ENCODE data around the gene PHF13. TPM values are rescaled to one million over a fixed set of nuclear protein-coding genes. Genes with fewer than 3 reads are reported as not detected.

PHF13 gene
- polyA plus RNA-seq, 1 of the 3 experiments (the other 2 are of a cell fraction) = 8.5 TPM

DNA sequence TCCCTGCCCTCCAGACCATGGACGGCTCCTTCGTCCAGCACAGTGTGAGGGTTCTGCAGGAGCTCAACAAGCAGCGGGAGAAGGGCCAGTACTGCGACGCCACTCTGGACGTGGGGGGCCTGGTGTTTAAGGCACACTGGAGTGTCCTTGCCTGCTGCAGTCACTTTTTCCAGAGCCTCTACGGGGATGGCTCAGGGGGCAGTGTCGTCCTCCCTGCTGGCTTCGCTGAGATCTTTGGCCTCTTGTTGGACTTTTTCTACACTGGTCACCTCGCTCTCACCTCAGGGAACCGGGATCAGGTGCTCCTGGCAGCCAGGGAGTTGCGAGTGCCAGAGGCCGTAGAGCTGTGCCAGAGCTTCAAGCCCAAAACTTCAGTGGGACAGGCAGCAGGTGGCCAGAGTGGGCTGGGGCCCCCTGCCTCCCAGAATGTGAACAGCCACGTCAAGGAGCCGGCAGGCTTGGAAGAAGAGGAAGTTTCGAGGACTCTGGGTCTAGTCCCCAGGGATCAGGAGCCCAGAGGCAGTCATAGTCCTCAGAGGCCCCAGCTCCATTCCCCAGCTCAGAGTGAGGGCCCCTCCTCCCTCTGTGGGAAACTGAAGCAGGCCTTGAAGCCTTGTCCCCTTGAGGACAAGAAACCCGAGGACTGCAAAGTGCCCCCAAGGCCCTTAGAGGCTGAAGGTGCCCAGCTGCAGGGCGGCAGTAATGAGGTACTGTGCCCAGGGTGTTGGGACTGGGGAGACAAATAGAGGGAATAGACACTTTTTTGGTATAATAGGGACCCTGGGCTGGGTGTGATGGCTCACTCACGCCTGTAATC lies 32.7 kb upstream of the PHF13 start:
- H3K79me2 ChIP-seq (ENCODE audit: insufficient read depth) = peaks cover 29% of the 10 kb centered on the region
- peak overlapping the region; percentile 56; the same call in 1 of the 2 replicates for H2AFZ ChIP-seq (ENCODE audit: low read depth)
- peak; percentile 46 for DNase-seq
- peaks cover 0 to 2% of the 10 kb centered on the region in 2 experiments for H3K36me3 ChIP-seq (replicated peaks in 1 of 2; ENCODE audit: control insufficient read depth in 1 of 2, insufficient read depth in 2 of 2, low read length in 1 of 2)
- CTCF ChIA-PET = interaction anchor here (0.7 to 8.5 kb wide), 13 partner anchors 8 to 369 kb away, joined by 3 to 68 read pairs (median 4); partner anchors contain the start of genes NOL9 and TAS1R1
- no peaks in the 10 kb centered on the region for H3K9me2 ChIP-seq
- no peaks in the 10 kb centered on the region for H3K27me3 ChIP-seq (ENCODE audit: insufficient read depth)
- peak overlapping the region; percentile 83 for H3K4me2 ChIP-seq
- peak overlapping the region; percentile 73 to 84 for H3K4me3 ChIP-seq (ENCODE audit: low read depth in 2 of 2, low read length in 1 of 2)
- 26% methylated on average over 10 of the region's 19 CpGs for WGBS (ENCODE audit: low lambda C conversion rate)
- H3F3A ChIP-seq (replicated peaks; ENCODE audit: insufficient read depth) = no peaks in the 10 kb centered on the region
- H3K27ac ChIP-seq (ENCODE audit: low read depth in 2 of 2, low read length in 1 of 2) = peak overlapping the region in 1 of 2 experiments; percentile 76; a peak in 1 of 4 replicates
- POLR2A ChIA-PET = interaction anchor here (0.6 to 2.3 kb wide), 3 partner anchors 9 to 14 kb away, joined by 3 to 5 read pairs (median 3); no protein-coding TSS in a partner anchor
- no peaks in the 10 kb centered on the region for H4K20me1 ChIP-seq (ENCODE audit: insufficient read depth)
- H3K9me3 ChIP-seq = no peaks in the 10 kb centered on the region
- peaks cover 14 to 32% of the 10 kb centered on the region in 2 experiments; a peak in 2 of 4 replicates for H3K4me1 ChIP-seq (ENCODE audit: control insufficient read depth in 1 of 2, insufficient read depth in 2 of 2, low read depth in 1 of 2, low read length in 1 of 2)
- H3K9ac ChIP-seq = peak overlapping the region; percentile 76
- TF ChIP-seq, protein P1, sequence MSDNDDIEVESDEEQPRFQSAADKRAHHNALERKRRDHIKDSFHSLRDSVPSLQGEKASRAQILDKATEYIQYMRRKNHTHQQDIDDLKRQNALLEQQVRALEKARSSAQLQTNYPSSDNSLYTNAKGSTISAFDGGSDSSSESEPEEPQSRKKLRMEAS (IDR thresholded peaks at IDR 0.05; ENCODE audit: low read depth) = no peak
- TF ChIP-seq, protein P2, sequence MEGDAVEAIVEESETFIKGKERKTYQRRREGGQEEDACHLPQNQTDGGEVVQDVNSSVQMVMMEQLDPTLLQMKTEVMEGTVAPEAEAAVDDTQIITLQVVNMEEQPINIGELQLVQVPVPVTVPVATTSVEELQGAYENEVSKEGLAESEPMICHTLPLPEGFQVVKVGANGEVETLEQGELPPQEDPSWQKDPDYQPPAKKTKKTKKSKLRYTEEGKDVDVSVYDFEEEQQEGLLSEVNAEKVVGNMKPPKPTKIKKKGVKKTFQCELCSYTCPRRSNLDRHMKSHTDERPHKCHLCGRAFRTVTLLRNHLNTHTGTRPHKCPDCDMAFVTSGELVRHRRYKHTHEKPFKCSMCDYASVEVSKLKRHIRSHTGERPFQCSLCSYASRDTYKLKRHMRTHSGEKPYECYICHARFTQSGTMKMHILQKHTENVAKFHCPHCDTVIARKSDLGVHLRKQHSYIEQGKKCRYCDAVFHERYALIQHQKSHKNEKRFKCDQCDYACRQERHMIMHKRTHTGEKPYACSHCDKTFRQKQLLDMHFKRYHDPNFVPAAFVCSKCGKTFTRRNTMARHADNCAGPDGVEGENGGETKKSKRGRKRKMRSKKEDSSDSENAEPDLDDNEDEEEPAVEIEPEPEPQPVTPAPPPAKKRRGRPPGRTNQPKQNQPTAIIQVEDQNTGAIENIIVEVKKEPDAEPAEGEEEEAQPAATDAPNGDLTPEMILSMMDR (IDR thresholded peaks at IDR 0.05) = 0 out of 2 replicates have a peak, but pooled peaks have one; percentile 11
- TF ChIP-seq GABPA (IDR thresholded peaks at IDR 0.05; ENCODE audit: low read depth) = no peak

DNA sequence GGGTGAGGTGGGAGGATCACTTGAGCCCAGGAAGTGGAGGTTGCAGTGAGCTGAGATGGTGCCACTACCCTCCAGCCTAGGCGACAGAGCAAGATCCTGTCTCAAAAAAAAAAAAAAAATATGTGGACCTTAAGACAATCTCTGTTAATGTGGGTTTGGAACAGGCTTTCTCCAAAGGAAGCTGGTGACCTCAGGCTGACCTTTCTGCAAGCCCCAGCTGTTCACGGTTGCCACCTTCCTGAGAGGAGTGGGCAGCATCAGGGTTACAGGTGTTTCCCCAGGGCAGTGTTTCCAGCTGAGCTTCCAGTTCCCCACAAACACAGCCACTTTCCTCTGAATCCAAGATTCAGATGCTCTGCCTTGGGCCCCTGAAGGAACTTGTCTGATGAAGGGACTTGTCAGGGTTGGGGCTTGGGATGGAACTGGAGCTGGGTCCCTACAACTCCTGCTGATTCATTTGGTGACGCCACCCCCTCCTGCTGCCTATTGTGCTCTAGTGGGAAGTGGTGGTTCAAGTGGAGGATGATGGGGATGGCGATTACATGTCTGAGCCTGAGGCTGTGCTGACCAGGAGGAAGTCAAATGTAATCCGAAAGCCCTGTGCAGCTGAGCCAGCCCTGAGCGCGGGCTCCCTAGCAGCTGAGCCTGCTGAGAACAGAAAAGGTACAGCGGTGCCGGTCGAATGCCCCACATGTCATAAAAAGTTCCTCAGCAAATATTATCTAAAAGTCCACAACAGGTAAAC lies 31.8 kb upstream of the PHF13 start:
- Histone ChIP-seq H3K4me3 (ENCODE audit: low read depth in 2 of 2, low read length in 1 of 2) (no peak overlapping the region), H4K20me1 (ENCODE audit: insufficient read depth) (no peaks in the 10 kb centered on the region), H3K9me2 (no peaks in the 10 kb centered on the region), H3K9me3 (no peaks in the 10 kb centered on the region), H3K9ac (no peak overlapping the region), H3K4me1 (ENCODE audit: control insufficient read depth in 1 of 2, insufficient read depth in 2 of 2, low read depth in 1 of 2, low read length in 1 of 2) (peaks cover 14 to 32% of the 10 kb centered on the region in 2 experiments; a peak in 2 of 4 replicates), H3K4me2 (peak overlapping the region; percentile 83; the same call in 1 of the 2 replicates), H2AFZ (ENCODE audit: low read depth) (no peak overlapping the region), H3F3A (replicated peaks; ENCODE audit: insufficient read depth) (no peaks in the 10 kb centered on the region), H3K36me3 (replicated peaks in 1 of 2; ENCODE audit: control insufficient read depth in 1 of 2, insufficient read depth in 2 of 2, low read length in 1 of 2) (peaks cover 0 to 2% of the 10 kb centered on the region in 2 experiments), H3K27ac (ENCODE audit: low read depth in 2 of 2, low read length in 1 of 2) (no peak overlapping the region), H3K79me2 (ENCODE audit: insufficient read depth) (peaks cover 29% of the 10 kb centered on the region), H3K27me3 (ENCODE audit: insufficient read depth) (no peaks in the 10 kb centered on the region)
- WGBS (ENCODE audit: low lambda C conversion rate) = 94% methylated on average over 10 of the region's 10 CpGs
- POLR2A ChIA-PET = interaction anchor here (0.7 to 2.3 kb wide), 2 partner anchors 8 to 13 kb away, joined by 3 to 5 read pairs; no protein-coding TSS in a partner anchor
- no peak for DNase-seq
- CTCF ChIA-PET = interaction anchor here (0.7 to 8.5 kb wide), 5 partner anchors 10 to 96 kb away, joined by 3 to 68 read pairs (median 5); partner anchors contain the start of genes NOL9 and TAS1R1
- TF ChIP-seq SIN3A (IDR thresholded peaks at IDR 0.05; ENCODE audit: borderline replicate concordance, low read depth, low read length) (no peak), YY1 (IDR thresholded peaks at IDR 0.05; ENCODE audit: low read depth) (no peak), GABPA (IDR thresholded peaks at IDR 0.05; ENCODE audit: low read depth) (no peak), RXRA (IDR thresholded peaks at IDR 0.05; ENCODE audit: borderline replicate concordance, low read depth) (no peak), MEF2A (IDR thresholded peaks at IDR 0.05; ENCODE audit: borderline replicate concordance, low read depth) (no peak), TCF12 (IDR thresholded peaks at IDR 0.05) (no peak), GATA2 (CRISPR knock-in tag; IDR thresholded peaks at IDR 0.05) (no peak), EP300 (IDR thresholded peaks at IDR 0.05; ENCODE audit: borderline replicate concordance in 1 of 2, low read depth in 1 of 2, low read length in 1 of 2) (no peak), CHD2 (IDR thresholded peaks at IDR 0.05; ENCODE audit: low read length, partially characterized antibody) (no peak), RAD21 (IDR thresholded peaks at IDR 0.05; ENCODE audit: low read length) (no peak)
- TF ChIP-seq, protein P3, sequence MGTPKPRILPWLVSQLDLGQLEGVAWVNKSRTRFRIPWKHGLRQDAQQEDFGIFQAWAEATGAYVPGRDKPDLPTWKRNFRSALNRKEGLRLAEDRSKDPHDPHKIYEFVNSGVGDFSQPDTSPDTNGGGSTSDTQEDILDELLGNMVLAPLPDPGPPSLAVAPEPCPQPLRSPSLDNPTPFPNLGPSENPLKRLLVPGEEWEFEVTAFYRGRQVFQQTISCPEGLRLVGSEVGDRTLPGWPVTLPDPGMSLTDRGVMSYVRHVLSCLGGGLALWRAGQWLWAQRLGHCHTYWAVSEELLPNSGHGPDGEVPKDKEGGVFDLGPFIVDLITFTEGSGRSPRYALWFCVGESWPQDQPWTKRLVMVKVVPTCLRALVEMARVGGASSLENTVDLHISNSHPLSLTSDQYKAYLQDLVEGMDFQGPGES (IDR thresholded peaks at IDR 0.05; ENCODE audit: low read depth, low read length) = no peak
- TF ChIP-seq, protein P4, sequence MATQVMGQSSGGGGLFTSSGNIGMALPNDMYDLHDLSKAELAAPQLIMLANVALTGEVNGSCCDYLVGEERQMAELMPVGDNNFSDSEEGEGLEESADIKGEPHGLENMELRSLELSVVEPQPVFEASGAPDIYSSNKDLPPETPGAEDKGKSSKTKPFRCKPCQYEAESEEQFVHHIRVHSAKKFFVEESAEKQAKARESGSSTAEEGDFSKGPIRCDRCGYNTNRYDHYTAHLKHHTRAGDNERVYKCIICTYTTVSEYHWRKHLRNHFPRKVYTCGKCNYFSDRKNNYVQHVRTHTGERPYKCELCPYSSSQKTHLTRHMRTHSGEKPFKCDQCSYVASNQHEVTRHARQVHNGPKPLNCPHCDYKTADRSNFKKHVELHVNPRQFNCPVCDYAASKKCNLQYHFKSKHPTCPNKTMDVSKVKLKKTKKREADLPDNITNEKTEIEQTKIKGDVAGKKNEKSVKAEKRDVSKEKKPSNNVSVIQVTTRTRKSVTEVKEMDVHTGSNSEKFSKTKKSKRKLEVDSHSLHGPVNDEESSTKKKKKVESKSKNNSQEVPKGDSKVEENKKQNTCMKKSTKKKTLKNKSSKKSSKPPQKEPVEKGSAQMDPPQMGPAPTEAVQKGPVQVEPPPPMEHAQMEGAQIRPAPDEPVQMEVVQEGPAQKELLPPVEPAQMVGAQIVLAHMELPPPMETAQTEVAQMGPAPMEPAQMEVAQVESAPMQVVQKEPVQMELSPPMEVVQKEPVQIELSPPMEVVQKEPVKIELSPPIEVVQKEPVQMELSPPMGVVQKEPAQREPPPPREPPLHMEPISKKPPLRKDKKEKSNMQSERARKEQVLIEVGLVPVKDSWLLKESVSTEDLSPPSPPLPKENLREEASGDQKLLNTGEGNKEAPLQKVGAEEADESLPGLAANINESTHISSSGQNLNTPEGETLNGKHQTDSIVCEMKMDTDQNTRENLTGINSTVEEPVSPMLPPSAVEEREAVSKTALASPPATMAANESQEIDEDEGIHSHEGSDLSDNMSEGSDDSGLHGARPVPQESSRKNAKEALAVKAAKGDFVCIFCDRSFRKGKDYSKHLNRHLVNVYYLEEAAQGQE (IDR thresholded peaks at IDR 0.05; ENCODE audit: low read depth, low read length) = no peak

All from SK-N-SH (cell line).